GM21619 (cell line): ENCODE data around the gene TSPAN4.

ENCODE experiments used
- ATAC-seq: cut with Tn5 transposase; IDR thresholded peaks from one replicate; pipeline ENCODE4 v1.9.1; 2021; ENCODE audit not compliant: unreplicated experiment

Gene TSPAN4

DNA sequence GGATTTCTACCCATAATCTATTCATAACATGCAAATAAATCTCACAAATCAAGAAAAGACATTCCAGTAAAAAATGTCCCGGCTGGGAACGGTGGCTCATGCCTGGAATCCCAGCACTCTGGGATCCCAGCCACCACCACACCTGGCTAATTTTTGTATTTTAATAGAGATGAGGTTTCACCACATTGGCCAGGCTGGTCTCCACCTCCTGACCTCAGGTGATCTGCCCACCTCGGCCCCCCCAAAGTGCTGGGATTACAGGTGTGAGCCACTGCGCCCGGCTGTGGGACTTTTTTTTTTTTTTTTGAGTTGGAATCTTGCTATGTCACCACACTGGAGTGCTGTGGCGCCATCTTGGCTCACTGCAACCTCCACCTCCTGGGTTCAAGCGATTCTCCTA lies 63.3 kb downstream of the TSPAN4 start:
- no peak for ATAC-seq

GRCh38 chr11:907668-908067 lies 65.0 kb downstream of the TSPAN4 start:
- ATAC-seq: no peak

DNA sequence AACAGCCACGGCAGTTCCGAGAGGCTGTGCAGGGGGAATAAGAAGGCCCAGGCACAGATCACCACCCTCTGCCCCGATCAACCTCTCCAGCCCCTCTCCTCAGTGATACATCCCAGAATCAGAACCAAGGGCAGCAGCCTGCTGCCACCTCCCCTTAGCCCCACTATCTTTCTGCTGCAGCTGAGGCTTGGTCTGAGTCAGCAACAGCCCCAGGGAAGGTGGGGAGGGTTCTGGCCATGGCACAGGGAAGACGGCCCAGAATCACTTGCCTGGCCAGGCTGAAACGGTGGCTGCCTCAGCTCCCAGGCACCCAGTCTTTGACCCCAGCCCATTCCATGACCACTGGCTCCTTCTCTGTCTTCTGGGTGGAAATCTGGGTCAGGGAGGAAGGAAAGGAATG lies 65.6 kb downstream of the TSPAN4 start:
- no peak for ATAC-seq

GRCh38 chr11:909406-909805 lies 66.8 kb downstream of the TSPAN4 start:
- ATAC-seq: no peak

GRCh38 chr11:910044-910588 lies 67.5 kb downstream of the TSPAN4 start:
- no peak for ATAC-seq

DNA sequence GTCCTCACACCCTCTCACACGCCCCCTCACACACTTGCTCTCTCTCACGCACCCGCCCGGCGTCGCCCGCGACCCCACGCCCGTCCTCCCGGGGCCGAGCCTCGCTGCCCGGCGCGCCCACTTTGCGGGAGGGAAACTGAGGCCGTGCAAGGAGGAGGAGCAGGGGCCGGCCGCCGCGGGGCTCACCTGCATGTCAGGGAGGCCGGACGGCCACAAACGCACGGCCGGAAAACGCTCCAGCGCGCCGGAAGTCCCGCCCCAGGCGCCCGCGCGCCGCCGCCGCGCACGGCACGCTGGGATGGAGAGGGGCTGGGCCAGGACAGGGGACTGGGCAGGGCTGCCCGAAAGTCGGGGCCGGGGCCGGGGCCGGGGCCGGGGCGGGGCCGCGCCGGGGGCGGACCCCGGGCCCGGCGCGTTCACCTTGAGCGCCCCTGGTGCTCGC lies 68.0 kb downstream of the TSPAN4 start, which contains the start of gene CHID1:
TSS of gene CHID1 (minus strand) at position 222 of the 442 bp plus-strand sequence. CDS start 5,994 bp downstream, outside the sequence.
- peak; percentile 88 for ATAC-seq

- ATAC-seq: peak; percentile 32
Observed at GRCh38 chr11:911031-911889, 68.6 kb downstream of the TSPAN4 start.

- no peak for ATAC-seq
Observed at GRCh38 chr11:911890-912219, 69.2 kb downstream of the TSPAN4 start.

DNA sequence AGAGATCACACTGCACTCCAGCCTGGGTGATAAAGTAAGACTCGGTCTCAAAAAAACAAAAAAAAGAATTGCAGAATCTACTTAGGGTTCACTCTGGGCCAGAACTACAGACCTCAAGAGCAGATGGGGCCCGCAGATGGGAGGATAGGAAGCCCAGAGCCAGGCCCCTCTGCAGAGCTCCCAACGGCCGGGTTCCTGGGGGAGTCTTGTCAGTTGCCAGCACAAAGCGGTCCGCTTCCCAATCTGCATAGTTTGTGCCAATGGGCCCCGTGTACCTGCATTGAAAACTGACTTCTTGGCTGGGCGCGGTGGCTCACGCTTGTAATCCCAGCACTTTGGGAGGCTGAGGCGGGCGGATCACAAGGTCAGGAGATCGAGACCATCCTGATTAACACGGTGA lies 69.6 kb downstream of the TSPAN4 start:
- no peak for ATAC-seq

- ATAC-seq: no peak
Observed at GRCh38 chr11:913043-913442, 70.4 kb downstream of the TSPAN4 start.

GRCh38 chr11:914204-914603 lies 71.6 kb downstream of the TSPAN4 start:
- no peak for ATAC-seq

DNA sequence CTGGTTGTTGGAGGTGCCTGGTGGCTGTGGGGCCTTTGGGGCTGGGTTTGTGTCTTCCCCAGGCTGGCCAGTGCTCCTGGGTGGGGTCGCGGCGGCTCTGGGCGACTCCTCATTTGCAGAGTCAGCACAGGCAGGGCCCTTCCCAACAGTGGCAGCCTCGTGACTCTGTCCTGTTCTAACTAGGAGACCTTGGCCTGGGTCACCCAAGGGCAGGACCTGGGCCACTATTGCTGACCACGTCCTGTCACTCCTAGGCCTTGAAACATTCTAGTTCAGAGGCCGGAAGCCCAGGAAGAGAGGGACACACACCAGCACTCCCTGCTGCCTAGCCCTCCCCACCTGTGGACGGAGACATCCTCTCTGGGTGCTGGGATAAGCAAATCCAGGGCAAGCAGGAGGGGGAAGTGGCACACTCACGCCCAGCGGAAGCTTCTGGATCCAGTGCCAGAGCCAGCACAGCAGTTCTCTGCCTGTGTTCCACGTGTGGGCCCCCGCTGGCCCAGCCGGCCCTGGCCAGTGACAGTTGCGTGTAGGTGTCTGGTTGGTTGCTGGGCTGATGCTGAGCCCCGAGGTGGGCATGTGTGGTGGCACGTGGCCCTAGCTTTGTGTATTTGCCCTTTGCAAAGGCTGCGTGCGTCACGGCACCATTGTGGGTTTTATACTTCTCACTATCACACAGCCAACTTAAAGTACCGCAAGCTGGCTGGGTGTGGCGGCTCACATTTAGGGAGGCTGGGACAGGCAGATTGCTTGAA lies 72.3 kb downstream of the TSPAN4 start:
- no peak for ATAC-seq
